GM19099 (cell line): Measurements from ENCODE around the gene ZNF416.

ENCODE experiments used
- POLR2A ChIP-seq: IDR thresholded peaks from 3 replicates; pipeline ENCODE4 v1.6.1; 2011; ENCODE audit warnings: low read depth; ENCODE audit not compliant: insufficient read length; ENCODE audit errors: extremely low read depth

The ZNF416 gene

DNA sequence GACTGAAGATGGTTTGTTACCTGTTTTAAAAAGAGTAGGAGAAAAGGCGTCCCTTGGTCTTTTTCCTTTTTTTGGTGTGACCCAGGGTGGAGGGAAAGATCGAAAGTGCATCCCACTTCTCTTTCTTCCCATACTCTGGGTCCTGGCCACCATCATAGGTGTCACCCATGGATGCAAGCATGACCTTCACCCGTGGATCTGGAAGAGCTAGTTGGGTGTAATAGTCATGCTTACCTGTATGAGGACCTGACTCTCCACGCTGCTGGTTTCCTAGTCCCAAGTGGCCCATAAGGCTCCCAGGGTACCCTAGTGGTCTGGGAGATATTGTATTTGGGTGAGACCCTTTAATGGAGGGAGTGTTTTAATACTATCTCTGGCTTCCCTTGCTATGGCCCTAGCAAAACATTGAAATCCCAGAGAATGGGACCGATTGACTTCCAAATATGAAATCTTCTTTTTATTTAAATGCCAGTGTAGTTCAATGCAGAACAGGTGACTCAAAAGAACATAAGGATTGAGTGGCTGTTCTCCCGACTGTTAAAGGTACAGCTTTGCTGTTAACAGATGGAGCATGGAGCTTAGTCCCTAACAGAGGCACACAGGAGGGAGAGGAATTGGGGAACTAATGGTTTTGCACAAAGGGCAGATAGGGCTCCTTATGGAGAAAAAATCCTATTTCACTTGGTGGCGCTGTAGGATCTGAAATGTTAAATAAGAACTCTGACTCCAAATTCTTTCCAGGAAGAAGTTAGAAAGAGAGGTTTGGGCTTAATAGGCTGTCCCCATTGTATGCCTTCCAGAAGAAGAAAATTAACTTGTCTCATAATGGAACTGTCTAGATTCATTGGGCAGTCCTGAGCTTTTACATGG, 12.1 kb downstream of the ZNF416 start:
- no peak for TF ChIP-seq POLR2A

DNA sequence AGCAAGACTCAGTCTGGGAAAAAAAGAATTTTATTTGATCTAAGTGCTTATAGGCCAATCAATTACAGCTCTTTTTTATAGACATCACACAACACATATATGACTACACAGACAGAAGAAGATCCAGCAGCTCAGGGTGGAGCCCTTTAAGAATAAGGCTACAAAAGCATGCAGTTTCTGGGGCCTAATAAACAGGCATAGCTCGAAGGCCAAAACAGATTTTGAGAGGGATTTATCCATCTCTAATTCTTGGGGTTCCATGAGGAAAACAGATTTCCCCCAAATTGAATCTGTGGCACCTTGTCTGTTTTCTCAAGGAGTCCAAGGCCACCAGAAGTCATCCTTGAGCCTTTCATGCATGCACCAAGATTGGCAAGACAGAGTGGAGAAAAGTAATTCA, 15.2 kb downstream of the ZNF416 start:
- no peak for TF ChIP-seq POLR2A

DNA sequence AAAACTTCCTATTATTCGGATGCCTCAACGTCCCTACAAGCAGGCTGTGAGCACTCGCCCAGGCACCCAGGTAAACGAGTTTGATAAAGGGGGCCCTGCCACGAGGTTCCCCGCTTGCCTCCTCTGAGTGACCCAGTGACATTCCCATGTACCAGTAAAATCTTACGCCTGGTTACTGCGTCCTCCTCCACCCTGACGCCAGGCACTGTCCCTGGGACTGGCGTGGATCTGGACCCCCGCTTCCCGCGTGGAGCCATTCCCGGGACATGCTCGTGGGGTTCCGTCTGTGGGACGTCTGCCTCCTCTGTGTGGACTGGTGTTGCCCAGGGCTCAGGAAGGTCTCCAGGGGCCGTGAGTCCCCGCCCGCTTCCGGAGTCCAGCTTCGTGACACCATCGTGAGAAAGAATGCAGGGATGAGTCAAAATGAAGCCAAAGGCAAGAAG, 18.6 kb downstream of the ZNF416 start:
- no peak for TF ChIP-seq POLR2A

DNA sequence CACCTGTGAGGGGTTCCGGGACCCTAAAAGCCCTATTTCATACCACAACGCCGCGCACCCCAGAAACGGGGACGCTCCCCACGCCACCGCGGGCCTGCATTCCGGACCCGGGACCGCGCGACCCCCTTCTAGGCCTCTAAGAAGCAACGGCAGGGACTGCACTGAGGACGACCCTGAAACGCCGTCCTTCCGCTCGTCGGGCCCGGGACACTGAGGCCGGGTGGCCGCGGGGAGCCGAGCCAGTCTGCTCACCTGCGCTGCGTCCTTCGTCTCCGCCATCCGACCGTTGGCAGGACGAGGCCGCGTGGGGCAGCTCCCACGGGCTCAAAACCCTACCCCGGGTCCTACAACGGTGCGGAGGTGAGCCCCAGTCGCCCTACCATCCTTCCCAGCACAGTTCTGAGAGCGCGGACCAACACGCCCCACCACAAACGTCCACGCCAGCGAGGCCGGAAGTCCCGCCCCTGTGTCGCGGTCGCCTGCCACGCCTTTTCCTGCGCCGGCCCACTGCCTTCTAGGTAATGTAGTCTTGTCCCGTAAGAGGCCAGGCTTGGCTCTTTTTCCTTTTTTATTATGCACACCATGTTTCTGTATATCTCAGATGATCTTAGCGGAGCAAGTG, 19.2 kb downstream of the ZNF416 start, which contains the start of gene ZNF550:
Gene ZNF550 (minus strand): TSS at position 460 of the 622 bp plus-strand sequence. CDS start 181 bp downstream, at position 279.
- TF ChIP-seq POLR2A = peak; percentile 79

DNA sequence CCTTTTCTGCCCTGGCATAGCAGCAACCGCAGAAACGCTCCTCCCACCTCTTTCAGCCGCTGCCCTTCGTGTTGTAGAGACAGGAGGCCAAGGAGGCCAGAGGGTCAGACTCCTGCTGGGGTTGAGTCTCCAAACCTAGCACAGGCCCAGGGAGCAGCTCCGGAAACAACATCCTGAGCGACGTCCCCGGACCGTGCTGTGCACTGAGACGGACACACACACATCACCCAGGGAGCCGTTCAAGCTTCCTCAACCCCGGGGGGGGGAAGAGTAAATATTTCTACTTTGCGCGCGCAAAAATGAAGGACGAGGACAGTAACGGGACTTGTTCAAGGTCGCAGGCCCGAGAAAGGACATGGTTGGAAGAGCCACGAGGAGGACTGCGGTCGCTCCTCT, 19.7 kb downstream of the ZNF416 start:
- no peak for TF ChIP-seq POLR2A

DNA sequence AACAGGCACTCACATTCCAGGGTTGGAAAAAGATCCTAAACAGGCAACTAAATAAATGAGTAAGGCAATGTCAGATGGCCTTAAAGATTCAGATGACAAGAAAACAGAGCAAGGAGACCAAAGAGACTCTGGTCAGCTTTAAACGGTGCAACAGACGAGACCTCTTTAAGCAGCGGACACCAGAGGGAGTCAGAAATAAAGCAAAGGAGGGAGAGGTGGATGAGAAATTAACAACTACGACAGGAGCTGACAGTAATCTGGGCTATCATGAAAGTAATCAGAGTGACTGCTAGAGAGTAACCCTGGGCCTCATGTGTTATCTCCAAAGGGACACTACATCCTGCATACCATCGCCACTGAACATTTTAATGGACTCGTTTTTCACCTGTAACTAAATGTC, 20.2 kb downstream of the ZNF416 start:
- TF ChIP-seq POLR2A = no peak

DNA sequence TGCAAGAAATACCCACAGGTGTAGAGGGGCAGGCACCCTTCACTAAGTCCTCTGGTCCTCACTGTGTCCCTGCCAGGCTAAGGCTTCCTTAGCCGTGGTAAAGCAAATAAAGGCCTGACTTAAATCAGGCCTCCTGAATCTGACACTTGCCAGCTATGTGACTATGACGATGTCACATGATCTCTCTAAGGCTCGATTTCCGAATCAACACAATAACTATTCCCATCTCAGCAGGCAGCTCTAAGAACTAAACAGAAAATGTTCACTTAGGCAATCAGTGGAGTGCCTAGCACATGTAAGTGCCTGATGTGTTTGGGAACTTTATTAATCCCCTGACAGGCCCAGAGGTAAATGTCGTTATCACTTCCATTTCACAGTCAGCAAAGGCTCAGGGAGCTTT, 21.1 kb downstream of the ZNF416 start:
- TF ChIP-seq POLR2A = no peak

DNA sequence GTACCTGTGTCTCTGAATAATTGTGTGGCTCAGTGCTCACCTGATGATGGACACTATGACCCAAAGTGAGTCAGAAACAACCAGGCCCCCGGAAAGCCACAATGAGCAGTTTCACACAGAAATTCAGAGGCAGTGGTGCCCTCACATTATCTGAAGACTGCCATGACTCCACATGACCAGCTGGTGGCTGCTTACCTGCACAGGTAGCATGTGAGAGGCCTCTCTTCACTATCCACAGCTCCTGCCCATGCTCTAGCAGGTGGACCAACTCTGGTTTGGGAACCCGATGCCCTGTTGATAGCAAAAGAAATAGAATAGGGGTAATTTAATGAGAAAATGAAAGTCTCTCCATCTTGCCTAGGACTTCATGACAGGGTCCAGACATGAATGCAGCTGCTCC, 26.3 kb downstream of the ZNF416 start:
- TF ChIP-seq POLR2A = no peak

DNA sequence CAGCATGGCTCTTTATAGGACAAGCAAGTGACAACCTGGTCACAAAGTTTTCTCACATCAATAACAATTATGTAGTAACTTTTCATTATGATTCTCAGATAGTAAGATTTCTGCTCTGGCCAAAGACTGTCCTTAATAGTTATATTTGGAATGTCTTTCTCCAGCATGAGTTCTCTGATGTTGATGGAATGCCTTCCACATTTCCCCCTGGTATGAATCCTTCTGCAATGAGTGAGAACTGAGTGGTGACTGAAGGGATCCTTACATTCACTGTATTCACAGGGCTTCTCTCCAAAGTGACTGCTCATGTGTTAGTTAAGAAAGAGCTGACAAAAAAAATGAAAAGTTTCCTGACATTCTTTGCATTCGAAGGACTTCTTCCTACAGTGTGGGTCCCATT, 32.2 kb downstream of the ZNF416 start:
- TF ChIP-seq POLR2A = no peak

DNA sequence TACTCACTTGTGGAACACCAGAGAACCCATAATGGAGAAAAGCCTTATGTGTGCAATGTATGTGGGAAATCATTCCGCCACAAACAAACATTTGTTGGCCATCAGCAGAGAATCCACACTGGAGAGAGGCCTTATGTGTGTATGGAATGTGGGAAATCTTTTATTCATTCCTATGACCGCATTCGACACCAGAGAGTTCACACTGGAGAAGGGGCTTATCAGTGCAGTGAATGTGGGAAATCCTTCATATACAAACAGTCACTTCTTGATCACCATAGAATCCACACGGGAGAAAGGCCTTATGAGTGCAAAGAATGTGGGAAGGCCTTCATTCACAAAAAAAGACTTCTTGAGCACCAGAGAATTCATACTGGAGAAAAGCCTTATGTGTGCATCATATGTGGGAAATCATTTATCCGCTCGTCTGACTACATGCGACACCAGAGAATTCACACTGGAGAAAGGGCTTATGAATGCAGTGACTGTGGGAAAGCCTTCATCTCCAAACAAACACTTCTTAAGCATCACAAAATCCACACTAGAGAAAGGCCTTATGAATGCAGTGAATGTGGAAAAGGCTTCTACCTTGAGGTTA, 40.7 kb downstream of the ZNF416 start:
- no peak for TF ChIP-seq POLR2A

DNA sequence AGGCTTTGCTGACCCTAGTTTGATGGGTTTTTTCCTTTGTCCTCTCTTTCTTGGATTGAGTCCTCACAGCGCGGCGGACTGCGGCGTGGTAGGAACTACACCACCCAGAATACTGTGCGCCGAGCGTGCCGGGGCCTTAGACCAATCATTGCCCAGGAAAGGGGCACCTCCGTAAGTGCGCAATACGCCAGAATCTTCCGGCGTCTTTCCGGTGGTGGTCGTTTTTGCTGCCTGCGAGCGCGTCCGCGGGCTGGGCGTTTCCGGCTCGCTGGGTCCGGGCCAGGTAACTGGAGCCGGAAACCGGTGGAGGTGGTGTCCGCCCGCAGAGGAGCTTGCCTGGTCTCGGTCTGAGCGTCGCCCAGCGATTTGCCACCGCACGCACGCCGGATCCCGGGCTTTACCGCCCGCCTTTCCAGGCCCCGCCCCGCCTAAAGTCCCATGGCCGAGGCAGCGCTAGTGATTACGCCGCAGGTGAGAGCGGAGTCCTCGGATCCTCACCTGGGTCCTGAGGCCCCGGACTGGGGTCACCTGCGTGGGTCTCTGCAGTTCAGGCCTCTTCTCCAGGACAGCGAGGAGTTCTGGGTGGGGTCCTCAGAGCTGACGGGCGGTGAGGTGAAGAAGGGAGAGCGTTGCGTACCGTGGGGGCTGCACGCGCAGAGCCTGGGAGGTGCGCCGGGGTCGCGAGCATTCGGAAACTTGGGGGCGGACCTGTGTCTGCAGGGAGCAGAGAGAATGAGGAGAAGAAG, 51.4 kb downstream of the ZNF416 start, which contains the start of gene ZNF549:
Gene ZNF549 (plus strand): TSS at position 221 of the 746 bp plus-strand sequence. CDS start 218 bp downstream, at position 439.
- peak; percentile 76 for TF ChIP-seq POLR2A
